ENCODE data around the gene SPG11. TPM values are rescaled to one million over a fixed set of nuclear protein-coding genes. Genes with fewer than 3 reads are reported as not detected.

Gene SPG11
- total and polyA plus RNA-seq, 8 donors, result 21.6 to 61.1 (median 35.2) TPM

DNA sequence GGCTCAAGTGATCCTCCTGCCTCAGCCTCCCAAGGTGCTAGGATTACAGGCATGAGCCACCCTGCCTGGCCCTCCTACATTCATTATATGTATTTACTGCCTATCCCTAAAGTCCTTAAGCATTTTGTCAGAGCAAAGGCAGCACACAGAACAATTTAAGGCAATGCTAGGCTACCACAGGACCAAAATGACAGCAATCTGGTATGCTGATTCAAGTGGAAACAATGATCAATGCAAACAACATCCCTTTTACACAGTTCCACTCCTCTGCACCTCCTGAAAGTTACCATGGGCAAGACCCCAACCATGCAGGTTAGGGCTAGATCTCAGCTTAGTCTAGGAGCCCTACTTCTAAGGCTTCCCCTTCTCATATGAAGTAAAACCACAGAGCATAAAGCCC, 40.3 kb downstream of the SPG11 start:
- H3K9me3 ChIP-seq, result no peaks in the 10 kb centered on the region
- H3K27me3 ChIP-seq, result no peaks in the 10 kb centered on the region
- DNase-seq (no peak), ATAC-seq (no peak), FAIRE-seq (no peak)
- no peaks in the 10 kb centered on the region for H3K4me1 ChIP-seq
- H3K4me3 ChIP-seq, result no peak overlapping the region
- intact Hi-C loops (cut with DNase I), result no loop called here
- H3K36me3 ChIP-seq, result peaks cover 0 to 60% (median 6%) of the 10 kb centered on the region in 3 donors
- H3K27ac ChIP-seq, result no peak overlapping the region
- TF ChIP-seq CTCF (IDR thresholded peaks at IDR 0.05), result no peak

GRCh38 chr15:44620081-44620480, 43.4 kb downstream of the SPG11 start:
- H3K4me1 ChIP-seq, result no peaks in the 10 kb centered on the region
- no peaks in the 10 kb centered on the region for H3K9me3 ChIP-seq
- no peaks in the 10 kb centered on the region for H3K27me3 ChIP-seq
- 71 to 85% methylated on average over 1 of the region's 1 CpG for WGBS, 2 donors
- H3K36me3 ChIP-seq, result peaks cover 0 to 56% (median 11%) of the 10 kb centered on the region in 3 donors
- no peak for TF ChIP-seq CTCF (IDR thresholded peaks at IDR 0.05)
- FAIRE-seq (no peak), DNase-seq (no peak), ATAC-seq (peak in 1 of 4 donors; percentile 25)
- no peak overlapping the region for H3K4me3 ChIP-seq
- no peak overlapping the region for H3K27ac ChIP-seq
- intact Hi-C loops (cut with DNase I), result no loop called here

- Histone ChIP-seq H3K4me3 (no peak overlapping the region), H3K9me3 (no peaks in the 10 kb centered on the region), H3K27ac (no peak overlapping the region), H3K4me1 (no peaks in the 10 kb centered on the region), H3K27me3 (no peaks in the 10 kb centered on the region), H3K36me3 (peaks cover 0 to 46% (median 13%) of the 10 kb centered on the region in 3 donors)
- DNase-seq (no peak), FAIRE-seq (no peak), ATAC-seq (no peak)
- no peak for TF ChIP-seq CTCF (IDR thresholded peaks at IDR 0.05)
- 99 to 100% methylated on average over 2 of the region's 2 CpGs for WGBS, 2 donors
- intact Hi-C loops (cut with DNase I), result no loop called here
These were observed 46.5 kb downstream of the SPG11 start for GRCh38 chr15:44616974-44617373.

DNA sequence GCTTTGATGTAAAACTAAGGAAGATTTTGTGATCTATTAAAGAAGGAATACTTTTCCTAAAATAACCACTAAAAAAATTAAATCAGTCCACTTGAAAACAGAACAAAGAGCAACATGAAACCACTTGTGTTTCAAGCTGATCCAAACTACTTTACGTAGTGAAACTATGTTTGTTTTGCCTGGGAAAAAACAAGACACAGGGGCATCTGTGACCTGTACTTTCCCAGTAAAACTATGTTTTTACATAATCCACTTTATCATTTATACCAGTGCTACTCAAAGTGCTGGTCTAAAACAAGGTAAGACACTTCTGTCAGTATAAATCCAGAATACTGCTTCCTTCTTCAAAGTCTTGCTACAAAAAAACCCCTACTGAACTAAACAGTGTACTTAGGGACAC, 56.7 kb downstream of the SPG11 start:
- FAIRE-seq, result no peak
- Histone ChIP-seq H3K36me3 (peaks cover 0 to 36% (median 8%) of the 10 kb centered on the region in 3 donors), H3K9me3 (no peaks in the 10 kb centered on the region), H3K27me3 (no peaks in the 10 kb centered on the region), H3K27ac (peak overlapping the region in 2 of 4 donors; percentile 58 to 62), H3K4me1 (peaks cover 5 to 16% (median 12%) of the 10 kb centered on the region in 3 donors), H3K4me3 (no peak overlapping the region)
- peak; percentile 73 to 89 (median 82) for ATAC-seq
- no peak for TF ChIP-seq CTCF (IDR thresholded peaks at IDR 0.05)
- intact Hi-C loops (cut with DNase I), result no loop called here
- DNase-seq, result no peak
- 36 to 50% methylated on average over 1 of the region's 1 CpG for WGBS, 2 donors

GRCh38 chr15:44603126-44603525, 60.3 kb downstream of the SPG11 start:
- no peak for FAIRE-seq
- H3K27ac ChIP-seq, result no peak overlapping the region
- no peaks in the 10 kb centered on the region for H3K9me3 ChIP-seq
- 97% methylated on average over 2 of the region's 2 CpGs for WGBS, 2 donors
- no peaks in the 10 kb centered on the region for H3K27me3 ChIP-seq
- peaks cover 5 to 16% (median 12%) of the 10 kb centered on the region in 3 donors for H3K4me1 ChIP-seq
- H3K4me3 ChIP-seq, result no peak overlapping the region
- no peak for TF ChIP-seq CTCF (IDR thresholded peaks at IDR 0.05)
- intact Hi-C loops (cut with DNase I), result no loop called here
- DNase-seq, result no peak
- peaks cover 0 to 30% (median 0%) of the 10 kb centered on the region in 3 donors for H3K36me3 ChIP-seq
- ATAC-seq, result no peak
